Psoas muscle (tissue), 8 donors: ENCODE data around the gene ZNF618. TPM values are rescaled to one million over a fixed set of nuclear protein-coding genes. Genes with fewer than 3 reads are reported as not detected.

ENCODE experiments used
- ATAC-seq, 4 donors: fragments of 200-7000 bp; cut with Tn5 transposase; one replicate each; pipeline ENCODE4 v1.9.1; 2020; ENCODE audit warnings: moderate library complexity in 3 of 4, mild to moderate bottlenecking in 2 of 4
- DNase-seq, 2 donors: peaks; one replicate each; pipeline ENCODE4 v3.0.0-alpha.2; 2020
- H3K27ac ChIP-seq: fragments of 200-600 bp; one replicate; pipeline ENCODE4 v1.8.0; 2022
- H3K27me3 ChIP-seq, 3 donors: fragments of 200-600 bp in 1 of 3; one replicate each; pipeline versions ENCODE4 v1.6.1 to v1.8.0; 2013 to 2022; ENCODE audit warnings: low read length in 2 of 3, mild to moderate bottlenecking in 2 of 3, moderate library complexity in 1 of 3; ENCODE audit not compliant: insufficient read depth in 3 of 3
- H3K36me3 ChIP-seq, 2 donors: fragments of 200-600 bp in 1 of 2; one replicate each; pipeline versions ENCODE4 v1.6.1 to v1.8.0; 2013 to 2022; ENCODE audit warnings: low read depth in 1 of 2, mild to moderate bottlenecking in 1 of 2, moderate library complexity in 1 of 2; ENCODE audit not compliant: insufficient read depth in 1 of 2
- H3K4me1 ChIP-seq: fragments of 200-600 bp; one replicate; pipeline ENCODE4 v1.8.0; 2022
- H3K4me3 ChIP-seq: fragments of 200-600 bp; one replicate; pipeline ENCODE4 v1.8.0; 2022; ENCODE audit warnings: mild to moderate bottlenecking
- H3K9me3 ChIP-seq: fragments of 200-600 bp; one replicate; pipeline ENCODE4 v1.8.0; 2022
- WGBS, 3 donors: extraction: QIAGEN DNeasy Blood & Tissue Kit; methylation state at CpG; one replicate each; pipeline versions ENCODE4 v1.1.6 to v1.1.7; 2013; 5-methylcytosine and 5-hydroxymethylcytosine counted together
- intact Hi-C, 2 donors: fragments of 100-400 bp; cut with DNase I; formaldehyde crosslinking; loops; one replicate each; pipeline versions ENCODE4 v1.11.0 to v1.14.2; 2022
- polyA plus RNA-seq, 3 donors: library from polyadenylated mRNA; stranded (reverse); fragments of 200-250 nt; gene quantifications; one replicate each; pipeline ENCODE4 v1.2.3, GENCODE V29; 2013
- total RNA-seq, 4 donors: library from RNA; stranded (reverse); fragmentation: NEBNext Ultra II Directional in 2 of 4; extraction: Animal tissue kit (Norgen Biotek cat#: 25700) in 2 of 4; gene quantifications; one replicate each; pipeline versions ENCODE4 v1.2.1 to v1.2.4, GENCODE V29; 2021 to 2023
- TF ChIP-seq, protein P1 (sequence below): fragments of 200-600 bp; IDR thresholded peaks from one replicate; pipeline ENCODE4 v1.8.0; 2022; ENCODE audit warnings: antibody characterized with exemption
- donor health status: healthy with polysubstance abuse.
- donor health status: DM: no; HTN: no; CAD: no; lungs with moderate emphysema.
- donor health status: Bipolar disorder and iron deficiency.
- donor health status: healthy.
- donor health status: DM: yes; HTN: yes; CAD: no.
- donor health status: DM: no; HTN: no; CAD: no.
- donor health status: DM: no; HTN: no; CAD: no.
- donor health status: DM: yes; HTN: yes; CAD: no.

The ZNF618 gene
- total and polyA plus RNA-seq, 7 donors: 0.31 to 2.7 (median 1.2) TPM

GRCh38 chr9:113957351-113957750, 81.2 kb downstream of the ZNF618 start:
- 71 to 89% (median 77%) methylated on average over 4 of the region's 4 CpGs for WGBS, 3 donors
- DNase-seq (no peak), ATAC-seq (no peak)
- H3K36me3 ChIP-seq: no peaks in the 10 kb centered on the region
- no peaks in the 10 kb centered on the region for H3K9me3 ChIP-seq
- intact Hi-C loops: no loop called here
- TF ChIP-seq, protein P1, sequence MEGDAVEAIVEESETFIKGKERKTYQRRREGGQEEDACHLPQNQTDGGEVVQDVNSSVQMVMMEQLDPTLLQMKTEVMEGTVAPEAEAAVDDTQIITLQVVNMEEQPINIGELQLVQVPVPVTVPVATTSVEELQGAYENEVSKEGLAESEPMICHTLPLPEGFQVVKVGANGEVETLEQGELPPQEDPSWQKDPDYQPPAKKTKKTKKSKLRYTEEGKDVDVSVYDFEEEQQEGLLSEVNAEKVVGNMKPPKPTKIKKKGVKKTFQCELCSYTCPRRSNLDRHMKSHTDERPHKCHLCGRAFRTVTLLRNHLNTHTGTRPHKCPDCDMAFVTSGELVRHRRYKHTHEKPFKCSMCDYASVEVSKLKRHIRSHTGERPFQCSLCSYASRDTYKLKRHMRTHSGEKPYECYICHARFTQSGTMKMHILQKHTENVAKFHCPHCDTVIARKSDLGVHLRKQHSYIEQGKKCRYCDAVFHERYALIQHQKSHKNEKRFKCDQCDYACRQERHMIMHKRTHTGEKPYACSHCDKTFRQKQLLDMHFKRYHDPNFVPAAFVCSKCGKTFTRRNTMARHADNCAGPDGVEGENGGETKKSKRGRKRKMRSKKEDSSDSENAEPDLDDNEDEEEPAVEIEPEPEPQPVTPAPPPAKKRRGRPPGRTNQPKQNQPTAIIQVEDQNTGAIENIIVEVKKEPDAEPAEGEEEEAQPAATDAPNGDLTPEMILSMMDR: no peak
- H3K27ac ChIP-seq: no peak overlapping the region
- no peaks in the 10 kb centered on the region for H3K27me3 ChIP-seq
- H3K4me3 ChIP-seq: no peak overlapping the region
- H3K4me1 ChIP-seq: peaks cover 6% of the 10 kb centered on the region

GRCh38 chr9:113957821-113958341, 81.8 kb downstream of the ZNF618 start:
- 53 to 70% (median 65%) methylated on average over 4 of the region's 4 CpGs for WGBS, 3 donors
- Histone ChIP-seq H3K36me3 (no peaks in the 10 kb centered on the region), H3K9me3 (no peaks in the 10 kb centered on the region), H3K4me1 (peaks cover 6% of the 10 kb centered on the region), H3K4me3 (no peak overlapping the region), H3K27me3 (no peaks in the 10 kb centered on the region), H3K27ac (no peak overlapping the region)
- TF ChIP-seq, protein P1: no peak
- ATAC-seq (no peak), DNase-seq (no peak)
- intact Hi-C loops: no loop called here

- no peak for ATAC-seq
- intact Hi-C loops: no loop called here
- TF ChIP-seq, protein P1: no peak
- no peak for DNase-seq
- no peaks in the 10 kb centered on the region for H3K36me3 ChIP-seq
- no peak overlapping the region for H3K4me3 ChIP-seq
- WGBS, 3 donors: 93 to 97% (median 95%) methylated on average over 6 of the region's 6 CpGs
- peaks cover 6% of the 10 kb centered on the region for H3K4me1 ChIP-seq
- H3K27ac ChIP-seq: no peak overlapping the region
- no peaks in the 10 kb centered on the region for H3K9me3 ChIP-seq
- H3K27me3 ChIP-seq: no peaks in the 10 kb centered on the region
Observed at GRCh38 chr9:113958556-113958955, 82.4 kb downstream of the ZNF618 start.

GRCh38 chr9:113960768-113961167, 84.7 kb downstream of the ZNF618 start:
- DNase-seq (no peak), ATAC-seq (no peak)
- intact Hi-C loops: loop anchor here (2.0 to 10.0 kb wide), 5 partner anchors 38 to 276 kb away; no protein-coding TSS in a partner anchor
- no peaks in the 10 kb centered on the region for H3K36me3 ChIP-seq
- TF ChIP-seq, protein P1: no peak
- no peak overlapping the region for H3K27ac ChIP-seq
- H3K4me3 ChIP-seq: no peak overlapping the region
- 94 to 97% (median 96%) methylated on average over 6 of the region's 6 CpGs for WGBS, 3 donors
- no peaks in the 10 kb centered on the region for H3K9me3 ChIP-seq
- no peaks in the 10 kb centered on the region for H3K27me3 ChIP-seq
- H3K4me1 ChIP-seq: peaks cover 2% of the 10 kb centered on the region

DNA sequence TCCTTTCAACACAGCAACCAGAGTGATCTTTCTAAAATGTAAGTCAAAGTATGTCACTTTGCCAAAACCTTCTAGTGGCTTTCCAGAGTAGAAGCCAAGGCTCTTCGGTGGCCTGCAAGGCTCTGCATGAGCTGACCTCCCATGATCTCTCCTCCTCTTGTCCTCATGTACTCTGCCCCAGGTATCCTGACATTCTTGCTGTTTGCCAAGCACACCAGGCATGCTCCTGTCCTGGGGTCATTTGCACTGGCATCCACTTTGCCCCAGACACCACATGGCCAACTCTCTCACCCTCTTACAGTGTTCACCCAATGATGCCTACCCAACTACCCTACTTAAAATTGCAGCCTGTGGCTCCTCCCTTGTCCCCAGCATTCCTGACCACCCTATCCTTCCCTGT, 86.3 kb downstream of the ZNF618 start:
- Histone ChIP-seq H3K9me3 (no peaks in the 10 kb centered on the region), H3K4me1 (no peaks in the 10 kb centered on the region), H3K27ac (no peak overlapping the region), H3K36me3 (no peaks in the 10 kb centered on the region), H3K4me3 (no peak overlapping the region), H3K27me3 (no peaks in the 10 kb centered on the region)
- TF ChIP-seq, protein P1: no peak
- ATAC-seq (no peak), DNase-seq (no peak)
- 41 to 63% (median 48%) methylated on average over 1 of the region's 1 CpG for WGBS, 3 donors
- intact Hi-C loops: loop anchor here (2.0 to 10.0 kb wide), 4 partner anchors 108 to 278 kb away; no protein-coding TSS in a partner anchor
